Type B pancreatic cell (in vitro differentiated cells): Measurements from ENCODE around the gene IFNE. TPM values are rescaled to one million over a fixed set of nuclear protein-coding genes. Genes with fewer than 3 reads are reported as not detected.

Source experiments
- DNase-seq: peaks from one replicate; pipeline ENCODE4 v3.0.0; 2021; ENCODE audit warnings: mixed read lengths; ENCODE audit not compliant: unreplicated experiment; ENCODE audit errors: extremely low spot score
- H3K27ac Mint-ChIP-seq: 2 replicates; pipeline ENCODE4 v1.8.0; 2021; ENCODE audit warnings: mild to moderate bottlenecking, mixed read lengths
- H3K27me3 Mint-ChIP-seq: 2 replicates; pipeline ENCODE4 v1.8.0; 2021; ENCODE audit warnings: mixed read lengths
- H3K36me3 Mint-ChIP-seq: 2 replicates; pipeline ENCODE4 v1.8.0; 2021; ENCODE audit warnings: mixed read lengths
- H3K4me1 Mint-ChIP-seq: one replicate; pipeline ENCODE4 v1.8.0; 2021; ENCODE audit warnings: mixed read lengths; ENCODE audit not compliant: unreplicated experiment
- H3K4me3 Mint-ChIP-seq: 2 replicates; pipeline ENCODE4 v1.8.0; 2021; ENCODE audit warnings: mild to moderate bottlenecking, mixed read lengths
- H3K9me3 Mint-ChIP-seq: 2 replicates; pipeline ENCODE4 v1.8.0; 2021; ENCODE audit warnings: mixed read lengths
- total RNA-seq: library from RNA; stranded (reverse); gene quantifications from 2 replicates; pipeline ENCODE4 v1.2.1, GENCODE V29; 2021; ENCODE audit warnings: low replicate concordance
- TF ChIP-seq, protein P1 (sequence below): fragments of 200-600 bp; sonication (generic); conservative IDR thresholded peaks from 2 replicates; pipeline ENCODE4 v1.5.0; 2021; ENCODE audit warnings: antibody characterized with exemption, mild to moderate bottlenecking

IFNE gene
- total RNA-seq, 1 donor from 2014 or later, result 0.75 TPM

DNA sequence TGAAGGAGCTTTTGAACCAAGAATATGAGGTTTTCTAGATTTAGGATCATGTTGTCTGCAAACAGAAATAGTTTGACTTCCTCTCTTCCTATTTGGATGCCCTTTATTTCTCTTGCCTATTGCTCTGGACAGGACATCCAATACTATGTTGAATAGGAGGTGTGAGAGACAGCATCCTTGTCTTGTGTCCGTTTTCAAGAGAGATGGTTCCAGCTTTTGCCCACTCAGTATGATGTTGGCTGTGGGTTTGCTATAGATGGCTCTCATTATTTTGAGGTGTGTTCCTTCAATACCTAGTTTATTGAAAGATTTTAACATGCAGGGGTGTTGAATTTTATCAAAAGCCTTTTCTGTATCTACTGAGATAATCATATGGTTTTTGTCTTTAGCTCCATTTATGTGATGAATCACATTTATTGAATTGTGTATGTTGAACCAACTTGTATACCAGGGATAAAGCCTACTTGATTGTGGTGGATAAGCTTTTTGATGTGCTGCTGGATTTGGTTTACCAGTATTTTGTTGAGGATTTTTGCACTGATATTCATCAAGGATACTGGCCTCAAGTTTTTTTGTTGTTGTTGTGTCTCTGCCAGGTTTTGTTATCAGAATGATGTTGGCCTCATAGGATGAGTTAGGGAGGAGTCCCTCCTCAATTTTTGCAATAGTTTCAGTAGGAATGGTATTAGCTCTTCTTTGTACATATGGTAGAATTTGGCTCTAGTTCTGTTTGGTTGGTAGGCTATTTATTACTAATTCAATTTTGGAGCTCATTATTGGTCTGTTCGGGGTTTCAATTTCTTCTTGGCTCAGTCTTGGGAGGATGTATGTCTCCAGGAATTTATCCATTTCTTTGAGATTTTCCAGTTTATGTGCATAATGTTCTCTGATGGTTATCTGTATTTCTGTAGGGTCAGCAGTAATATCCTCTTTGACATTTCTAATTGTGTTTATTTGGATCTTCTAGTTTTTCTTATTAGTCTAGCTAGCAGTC lies 41.2 kb upstream of the IFNE start:
- H3K36me3 Mint-ChIP-seq, result peaks cover 4% of the 10 kb centered on the region
- no peak overlapping the region for H3K27ac Mint-ChIP-seq
- no peaks in the 10 kb centered on the region for H3K9me3 Mint-ChIP-seq
- H3K4me1 Mint-ChIP-seq, result no peaks in the 10 kb centered on the region
- no peak overlapping the region for H3K4me3 Mint-ChIP-seq
- no peak for DNase-seq
- TF ChIP-seq, protein P1, sequence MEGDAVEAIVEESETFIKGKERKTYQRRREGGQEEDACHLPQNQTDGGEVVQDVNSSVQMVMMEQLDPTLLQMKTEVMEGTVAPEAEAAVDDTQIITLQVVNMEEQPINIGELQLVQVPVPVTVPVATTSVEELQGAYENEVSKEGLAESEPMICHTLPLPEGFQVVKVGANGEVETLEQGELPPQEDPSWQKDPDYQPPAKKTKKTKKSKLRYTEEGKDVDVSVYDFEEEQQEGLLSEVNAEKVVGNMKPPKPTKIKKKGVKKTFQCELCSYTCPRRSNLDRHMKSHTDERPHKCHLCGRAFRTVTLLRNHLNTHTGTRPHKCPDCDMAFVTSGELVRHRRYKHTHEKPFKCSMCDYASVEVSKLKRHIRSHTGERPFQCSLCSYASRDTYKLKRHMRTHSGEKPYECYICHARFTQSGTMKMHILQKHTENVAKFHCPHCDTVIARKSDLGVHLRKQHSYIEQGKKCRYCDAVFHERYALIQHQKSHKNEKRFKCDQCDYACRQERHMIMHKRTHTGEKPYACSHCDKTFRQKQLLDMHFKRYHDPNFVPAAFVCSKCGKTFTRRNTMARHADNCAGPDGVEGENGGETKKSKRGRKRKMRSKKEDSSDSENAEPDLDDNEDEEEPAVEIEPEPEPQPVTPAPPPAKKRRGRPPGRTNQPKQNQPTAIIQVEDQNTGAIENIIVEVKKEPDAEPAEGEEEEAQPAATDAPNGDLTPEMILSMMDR, result no peak
- no peaks in the 10 kb centered on the region for H3K27me3 Mint-ChIP-seq

DNA sequence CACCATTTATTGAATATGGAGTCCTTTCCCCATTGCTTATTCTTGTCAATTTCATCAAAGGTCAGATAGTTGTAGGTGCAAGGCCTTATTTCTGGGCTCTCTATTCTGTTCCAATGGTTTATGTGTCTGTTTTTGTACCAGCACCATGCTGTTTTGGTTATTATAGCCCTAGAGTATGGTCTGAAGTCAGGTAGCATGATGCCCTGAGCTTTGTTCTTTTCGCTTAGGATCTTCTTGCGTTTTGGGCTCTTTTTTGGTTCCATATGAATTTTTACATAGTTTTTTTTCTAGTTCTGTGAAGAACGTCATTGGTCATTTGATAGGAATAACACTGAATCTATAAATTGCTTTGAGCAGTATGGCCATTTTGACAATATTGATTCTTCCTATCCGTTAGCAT lies 40.2 kb upstream of the IFNE start:
- no peaks in the 10 kb centered on the region for H3K27me3 Mint-ChIP-seq
- H3K4me3 Mint-ChIP-seq, result no peak overlapping the region
- DNase-seq, result no peak
- no peaks in the 10 kb centered on the region for H3K4me1 Mint-ChIP-seq
- no peaks in the 10 kb centered on the region for H3K9me3 Mint-ChIP-seq
- no peak overlapping the region for H3K27ac Mint-ChIP-seq
- H3K36me3 Mint-ChIP-seq, result peaks cover 4% of the 10 kb centered on the region
- TF ChIP-seq, protein P1, result no peak

DNA sequence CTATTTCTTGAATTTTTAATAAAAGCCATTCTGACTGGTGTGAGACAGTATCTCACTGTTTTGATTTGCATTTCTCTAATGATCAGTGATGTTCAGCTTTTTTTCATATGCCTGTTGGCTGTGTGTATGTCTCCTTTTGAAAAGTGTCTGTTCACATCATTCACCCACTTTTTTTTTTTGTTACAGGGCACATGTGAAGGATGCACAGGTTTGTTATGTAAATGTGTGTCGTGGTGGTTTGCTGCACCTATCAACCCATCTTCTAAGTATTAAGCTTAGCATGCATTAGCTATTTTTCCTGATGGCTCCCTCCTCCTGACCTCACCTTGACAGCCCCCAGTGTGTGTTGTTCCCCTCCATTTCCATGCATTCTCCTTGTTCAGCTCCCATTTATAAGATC lies 39.3 kb upstream of the IFNE start:
- no peak for DNase-seq
- H3K27me3 Mint-ChIP-seq, result no peaks in the 10 kb centered on the region
- H3K36me3 Mint-ChIP-seq, result peaks cover 4% of the 10 kb centered on the region
- no peak overlapping the region for H3K27ac Mint-ChIP-seq
- H3K4me1 Mint-ChIP-seq, result no peaks in the 10 kb centered on the region
- TF ChIP-seq, protein P1, result no peak
- no peak overlapping the region for H3K4me3 Mint-ChIP-seq
- no peaks in the 10 kb centered on the region for H3K9me3 Mint-ChIP-seq

DNA sequence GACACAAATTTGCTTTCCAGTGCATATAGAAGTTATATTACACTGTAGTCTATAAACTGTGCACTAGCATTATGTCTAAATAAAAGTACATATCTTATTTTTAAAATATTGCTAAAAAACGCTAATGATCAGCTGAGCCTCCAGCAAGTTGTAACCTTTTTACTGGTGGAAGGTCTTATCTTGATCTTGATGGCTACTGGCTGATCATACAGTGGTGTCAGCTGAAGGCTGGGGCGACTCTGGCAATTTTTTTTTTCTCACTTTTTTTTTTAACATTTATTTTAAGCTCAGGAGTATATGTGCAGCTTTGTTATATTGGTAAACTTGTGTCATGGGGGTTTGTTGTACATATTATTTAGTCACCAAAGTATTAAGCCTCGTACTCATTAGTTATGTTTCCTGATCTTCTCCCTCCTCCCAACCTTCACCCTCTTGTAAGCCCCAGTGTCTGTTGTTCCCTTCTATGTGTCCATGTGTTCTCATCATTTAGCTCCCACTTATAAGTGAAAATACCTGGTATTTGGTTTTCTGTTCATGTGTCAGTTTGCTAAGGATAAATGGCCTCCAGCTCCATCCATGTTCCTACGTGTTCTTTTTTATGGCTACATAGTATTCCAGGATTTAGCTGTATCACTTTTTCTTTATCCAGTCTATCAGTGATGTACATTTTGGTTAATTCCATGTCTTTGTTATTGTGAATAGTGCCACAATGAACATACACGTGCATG lies 38.6 kb upstream of the IFNE start:
- DNase-seq, result no peak
- Mint-ChIP-seq H3K27me3 (no peaks in the 10 kb centered on the region), H3K9me3 (no peaks in the 10 kb centered on the region), H3K36me3 (peaks cover 4% of the 10 kb centered on the region), H3K4me3 (no peak overlapping the region), H3K4me1 (no peaks in the 10 kb centered on the region), H3K27ac (no peak overlapping the region)
- TF ChIP-seq, protein P1, result no peak

DNA sequence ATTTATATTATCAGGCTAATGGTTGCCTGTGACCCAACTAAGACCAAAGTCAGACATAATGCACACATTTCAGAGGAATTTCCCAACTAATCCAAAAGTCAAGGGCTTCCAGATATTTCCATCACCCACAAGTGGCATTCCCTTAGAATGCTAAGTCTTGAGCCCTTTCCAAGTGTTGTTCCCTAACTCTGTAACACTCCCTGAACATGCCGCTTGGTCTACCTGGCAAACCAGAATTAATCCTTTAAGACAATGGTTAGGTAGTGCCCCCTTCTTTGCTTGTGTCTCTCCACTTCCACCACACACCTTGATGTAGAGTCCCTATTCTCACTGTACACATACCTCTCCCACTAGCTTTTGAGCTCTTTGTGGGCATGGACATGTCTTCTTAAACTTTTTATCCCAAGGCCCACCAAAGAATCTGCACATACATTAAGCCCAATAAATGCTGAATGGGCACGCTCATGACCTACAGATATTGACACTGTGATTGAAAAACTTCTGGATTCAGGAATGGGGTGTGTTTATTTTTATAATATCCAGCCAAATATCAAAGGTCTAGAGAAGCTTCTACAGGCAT lies 37.8 kb upstream of the IFNE start:
- H3K27me3 Mint-ChIP-seq, result no peaks in the 10 kb centered on the region
- H3K9me3 Mint-ChIP-seq, result no peaks in the 10 kb centered on the region
- H3K4me3 Mint-ChIP-seq, result no peak overlapping the region
- H3K4me1 Mint-ChIP-seq, result no peaks in the 10 kb centered on the region
- TF ChIP-seq, protein P1, result no peak
- DNase-seq, result no peak
- peaks cover 4% of the 10 kb centered on the region for H3K36me3 Mint-ChIP-seq
- H3K27ac Mint-ChIP-seq, result no peak overlapping the region
